Fibroblast of villous mesenchyme (primary cell): ENCODE measurements around the gene KLK8. TPM values are rescaled to one million over a fixed set of nuclear protein-coding genes. Genes with fewer than 3 reads are reported as not detected.

Experiments
- DNase-seq: peaks from one replicate; pipeline ENCODE4 v3.0.0-alpha.2; 2010; ENCODE audit warnings: low read depth
- H3K4me3 ChIP-seq: 2 replicates; pipeline ENCODE4 v1.5.1; 2011; ENCODE audit warnings: low read depth, mild to moderate bottlenecking, low read length
- total RNA-seq: library from RNA; depleted of rRNA; stranded (reverse); fragments of >200 nt; gene quantifications from 2 replicates; pipeline ENCODE4 v1.2.3, GENCODE V29; 2012
- TF ChIP-seq, protein P1 (sequence below): IDR thresholded peaks from 2 replicates; pipeline ENCODE4 v1.5.1; 2012; ENCODE audit warnings: low read depth, mild to moderate bottlenecking, low read length; ENCODE audit not compliant: insufficient read depth

The KLK8 gene
- total RNA-seq, 1 donor, result not detected

GRCh38 chr19:51019544-51019925 lies 18.1 kb upstream of the KLK8 start, which contains the start of gene KLK10:
Gene KLK10, minus strand, starts transcription at chr19:51019709. Its CDS starts 579 bp downstream, at chr19:51019130.
- TF ChIP-seq, protein P1, sequence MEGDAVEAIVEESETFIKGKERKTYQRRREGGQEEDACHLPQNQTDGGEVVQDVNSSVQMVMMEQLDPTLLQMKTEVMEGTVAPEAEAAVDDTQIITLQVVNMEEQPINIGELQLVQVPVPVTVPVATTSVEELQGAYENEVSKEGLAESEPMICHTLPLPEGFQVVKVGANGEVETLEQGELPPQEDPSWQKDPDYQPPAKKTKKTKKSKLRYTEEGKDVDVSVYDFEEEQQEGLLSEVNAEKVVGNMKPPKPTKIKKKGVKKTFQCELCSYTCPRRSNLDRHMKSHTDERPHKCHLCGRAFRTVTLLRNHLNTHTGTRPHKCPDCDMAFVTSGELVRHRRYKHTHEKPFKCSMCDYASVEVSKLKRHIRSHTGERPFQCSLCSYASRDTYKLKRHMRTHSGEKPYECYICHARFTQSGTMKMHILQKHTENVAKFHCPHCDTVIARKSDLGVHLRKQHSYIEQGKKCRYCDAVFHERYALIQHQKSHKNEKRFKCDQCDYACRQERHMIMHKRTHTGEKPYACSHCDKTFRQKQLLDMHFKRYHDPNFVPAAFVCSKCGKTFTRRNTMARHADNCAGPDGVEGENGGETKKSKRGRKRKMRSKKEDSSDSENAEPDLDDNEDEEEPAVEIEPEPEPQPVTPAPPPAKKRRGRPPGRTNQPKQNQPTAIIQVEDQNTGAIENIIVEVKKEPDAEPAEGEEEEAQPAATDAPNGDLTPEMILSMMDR, result no peak
- no peak within 1 kb of the TSS for H3K4me3 ChIP-seq
- DNase-seq, result no peak

- no peak for DNase-seq
- H3K4me3 ChIP-seq, result no peak overlapping the region
- TF ChIP-seq, protein P1, result no peak
Observed at GRCh38 chr19:51018745-51019543, 17.5 kb upstream of the KLK8 start.

DNA sequence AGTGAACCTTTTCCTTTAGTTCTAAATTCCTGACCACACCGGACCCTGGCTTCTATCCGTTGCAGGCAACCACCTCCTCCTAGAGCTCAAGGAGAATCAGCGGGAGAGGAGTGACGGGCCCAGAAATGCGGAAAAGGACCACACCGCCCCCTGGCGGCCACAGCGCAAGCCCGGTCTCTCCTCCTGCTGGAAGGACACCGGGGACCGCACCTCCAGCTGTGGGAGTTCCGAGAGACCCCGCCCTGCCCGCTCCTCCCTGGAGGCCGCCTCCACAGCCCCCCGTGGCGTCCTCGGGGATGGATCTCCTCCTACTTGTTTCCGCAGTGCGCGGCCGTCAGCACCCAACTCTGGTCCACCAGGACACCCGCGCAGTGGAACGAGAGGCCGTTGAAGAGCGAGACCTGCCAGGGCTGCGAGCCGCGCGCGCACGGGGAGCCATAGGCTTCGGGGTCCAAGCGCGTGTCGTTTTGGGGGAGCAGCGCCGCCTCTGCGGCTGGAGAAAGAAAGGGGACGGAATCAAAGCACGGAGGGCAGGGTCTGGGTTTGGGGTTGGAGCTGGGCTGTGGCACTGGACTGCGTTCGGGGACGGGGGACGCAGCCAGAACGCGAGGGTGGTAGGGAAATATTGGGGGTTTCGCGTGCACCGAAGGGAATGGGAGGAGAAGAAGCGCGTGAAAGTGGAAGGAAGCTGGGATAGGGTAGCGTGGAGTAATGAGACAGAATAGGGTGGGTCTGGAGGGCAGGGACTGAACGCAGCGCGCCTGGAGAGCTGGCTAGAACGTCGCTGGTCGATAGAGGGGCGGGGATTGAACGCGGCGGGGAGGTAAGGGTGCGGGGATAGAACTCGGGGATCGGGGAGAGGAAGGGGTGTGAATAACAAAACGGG lies 15.6 kb upstream of the KLK8 start:
- H3K4me3 ChIP-seq, result no peak overlapping the region
- TF ChIP-seq, protein P1, result peak; percentile 42
- DNase-seq, result peak; percentile 8

DNA sequence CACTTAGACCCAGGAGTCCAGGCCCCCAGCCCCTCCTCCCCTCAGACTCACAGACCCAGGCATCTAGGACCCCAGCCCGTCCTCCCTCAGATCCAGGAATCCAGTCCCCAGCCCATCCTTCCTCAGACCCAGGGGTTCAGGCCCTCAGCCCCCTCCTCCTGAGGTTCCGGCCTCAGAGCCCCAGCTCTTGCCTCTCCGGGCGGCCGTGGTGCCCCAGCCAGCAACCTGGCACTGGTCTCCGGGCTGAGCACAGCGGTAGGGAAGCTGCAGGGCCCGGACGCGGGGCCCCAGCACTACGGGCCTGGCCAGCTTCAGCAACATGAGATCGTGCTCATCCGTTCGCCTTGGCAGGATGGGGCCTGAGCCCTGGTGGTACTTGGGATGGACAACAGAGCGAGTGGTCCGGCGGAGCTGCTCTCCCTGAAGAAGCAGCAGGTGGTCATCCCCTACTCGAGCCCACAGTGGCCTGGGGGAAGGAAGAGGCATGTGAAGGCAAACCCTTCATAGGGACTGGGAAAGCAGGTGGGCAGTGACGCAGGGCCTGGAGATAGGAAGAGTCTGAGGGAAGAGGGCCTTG lies 14.4 kb upstream of the KLK8 start:
- H3K4me3 ChIP-seq, result no peak overlapping the region
- TF ChIP-seq, protein P1, result no peak
- no peak for DNase-seq

DNA sequence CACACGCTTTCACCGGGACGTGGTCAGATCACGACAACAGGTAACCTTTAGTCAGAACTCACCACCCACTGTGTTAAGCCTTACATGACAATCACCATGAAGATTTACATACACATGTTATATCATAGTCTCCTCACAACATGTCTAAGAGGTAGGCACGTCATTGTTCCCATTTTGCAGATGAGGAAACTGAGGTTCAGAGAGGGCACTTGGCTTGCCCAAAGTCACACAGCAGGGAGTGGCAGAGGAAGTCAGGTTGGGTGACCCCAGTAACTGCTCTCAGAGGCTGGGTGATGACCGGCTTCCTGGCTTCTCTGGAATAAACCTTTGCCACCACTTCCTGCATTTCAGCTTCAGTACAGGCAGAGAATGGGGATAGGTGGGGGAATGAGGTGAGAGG lies 12.8 kb upstream of the KLK8 start:
- no peak for DNase-seq
- H3K4me3 ChIP-seq, result no peak overlapping the region
- TF ChIP-seq, protein P1, result no peak

GRCh38 chr19:51012661-51013190 lies 11.3 kb upstream of the KLK8 start:
- TF ChIP-seq, protein P1, result no peak
- DNase-seq, result no peak
- H3K4me3 ChIP-seq, result no peak overlapping the region
